ENCODE measurements around the gene SLN.

DNA sequence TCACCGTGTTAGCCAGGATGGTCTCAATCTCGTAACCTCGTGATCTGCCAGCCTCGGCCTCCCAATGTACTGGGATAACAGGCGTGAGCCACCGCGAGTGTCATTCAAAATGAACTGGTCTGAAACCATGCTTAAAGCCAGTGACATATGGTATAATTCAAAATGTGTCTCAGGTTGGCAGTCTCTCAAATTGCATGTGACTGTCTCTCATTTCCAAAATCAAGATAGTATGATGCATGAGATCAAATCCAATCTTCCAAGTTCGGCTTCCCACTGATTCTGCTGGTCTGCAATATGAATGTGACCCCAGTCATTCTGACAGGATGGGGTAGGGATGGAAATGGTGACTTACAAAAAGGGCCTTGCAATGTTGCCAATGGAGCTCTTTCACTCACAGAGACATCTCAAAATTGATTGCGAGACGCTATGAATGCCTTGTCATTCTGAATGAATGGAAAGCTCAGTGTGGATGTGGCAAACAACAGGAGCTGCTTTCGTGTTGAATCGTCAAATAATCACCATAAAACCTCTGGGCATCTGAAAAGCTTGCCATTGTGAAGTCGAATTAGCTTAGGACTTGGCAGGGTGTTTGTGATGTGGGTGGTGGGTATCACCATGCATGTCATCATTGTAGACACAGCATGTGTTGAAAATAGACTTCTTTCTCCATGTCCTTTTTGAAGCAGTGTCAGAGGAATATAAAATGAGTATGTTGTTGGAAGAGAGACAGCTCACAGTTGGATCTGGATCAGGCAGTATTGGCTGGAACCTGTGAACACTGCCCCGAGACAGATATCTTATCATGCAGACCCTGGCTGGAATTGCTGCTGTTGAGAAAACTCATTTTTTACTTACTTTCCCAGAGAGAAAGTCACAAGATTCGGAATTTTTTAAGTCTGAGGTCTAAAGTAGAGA, 12.2 kb downstream of the SLN start:
- TF ChIP-seq, protein P1, sequence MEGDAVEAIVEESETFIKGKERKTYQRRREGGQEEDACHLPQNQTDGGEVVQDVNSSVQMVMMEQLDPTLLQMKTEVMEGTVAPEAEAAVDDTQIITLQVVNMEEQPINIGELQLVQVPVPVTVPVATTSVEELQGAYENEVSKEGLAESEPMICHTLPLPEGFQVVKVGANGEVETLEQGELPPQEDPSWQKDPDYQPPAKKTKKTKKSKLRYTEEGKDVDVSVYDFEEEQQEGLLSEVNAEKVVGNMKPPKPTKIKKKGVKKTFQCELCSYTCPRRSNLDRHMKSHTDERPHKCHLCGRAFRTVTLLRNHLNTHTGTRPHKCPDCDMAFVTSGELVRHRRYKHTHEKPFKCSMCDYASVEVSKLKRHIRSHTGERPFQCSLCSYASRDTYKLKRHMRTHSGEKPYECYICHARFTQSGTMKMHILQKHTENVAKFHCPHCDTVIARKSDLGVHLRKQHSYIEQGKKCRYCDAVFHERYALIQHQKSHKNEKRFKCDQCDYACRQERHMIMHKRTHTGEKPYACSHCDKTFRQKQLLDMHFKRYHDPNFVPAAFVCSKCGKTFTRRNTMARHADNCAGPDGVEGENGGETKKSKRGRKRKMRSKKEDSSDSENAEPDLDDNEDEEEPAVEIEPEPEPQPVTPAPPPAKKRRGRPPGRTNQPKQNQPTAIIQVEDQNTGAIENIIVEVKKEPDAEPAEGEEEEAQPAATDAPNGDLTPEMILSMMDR (conservative IDR thresholded peaks at IDR 0.05 in 1 of 2, IDR thresholded peaks at IDR 0.05 in 1 of 2; ENCODE audit: extremely low read depth in 1 of 2, insufficient read depth in 1 of 2, low read depth in 1 of 2, low read length in 2 of 2) = no peak
- TF ChIP-seq EZH2 (IDR thresholded peaks at IDR 0.05; ENCODE audit: borderline replicate concordance, low read length) = no peak
